K562 (cell line): ENCODE results near the gene ALKBH4. TPM values are rescaled to one million over a fixed set of nuclear protein-coding genes. Genes with fewer than 3 reads are reported as not detected.

Source experiments
- GATAD2A ChIP-seq: fragments of 450-650 bp; IDR thresholded peaks from 2 replicates; pipeline ENCODE4 v1.6.1; 2017
- JUN ChIP-seq, 2 experiments: sonication (generic) in 1 of 2; formaldehyde crosslinking in 1 of 2; IDR thresholded peaks; 2 replicates each; pipeline versions ENCODE4 v1.6.1 to v1.8.0; 2012 to 2022; ENCODE audit warnings: borderline replicate concordance in 2 of 2, mild to moderate bottlenecking in 2 of 2, improper control_type of control experiment in 1 of 2, low read depth in 1 of 2, low read length in 1 of 2, missing genetic modification reagents in 1 of 2
- KLF1 ChIP-seq: fragments of 450-650 bp; IDR thresholded peaks from 2 replicates; pipeline ENCODE4 v1.6.1; 2016; ENCODE audit warnings: missing genetic modification characterization, missing compliant biosample characterization
- polyA plus RNA-seq, 8 experiments: library from polyadenylated mRNA; depleted of rRNA in 4 of 8; stranded (reverse) in 5 of 8; unstranded in 3 of 8; fragments of >200 nt; fragmentation: Nextera tagmentation in 2 of 8; fragmentation: Illumina TruSeq in 1 of 8; extraction: Ambion mirVana in 2 of 8; extraction: Trizol in 1 of 8; gene quantifications; 2 replicates each; pipeline versions ENCODE4 v1.2.1 to v1.2.3, GENCODE V29; 2011 to 2014; ENCODE audit warnings: inconsistent platforms in 1 of 8, missing spikeins in 1 of 8
- total RNA-seq, 7 experiments: library from RNA; depleted of rRNA in 6 of 7; stranded (reverse); fragments of >200 nt in 6 of 7; fragmentation: Illumina TruSeq in 2 of 7; extraction: Trizol in 2 of 7; gene quantifications; 2 replicates each; pipeline versions ENCODE4 v1.2.1 to v1.2.3, GENCODE V29; 2011 to 2021; ENCODE audit warnings: low replicate concordance in 1 of 7
- TF ChIP-seq, protein P1 (sequence below), 2 experiments: fragments of 150-350 bp in 1 of 2; IDR thresholded peaks; 2 replicates each; pipeline ENCODE4 v1.6.1; 2012 to 2016; ENCODE audit warnings: low read depth in 2 of 2, low read length in 2 of 2, mild to moderate bottlenecking in 1 of 2, moderate library complexity in 1 of 2
- TF ChIP-seq, protein P2 (sequence below), 3 experiments: IDR thresholded peaks in 2 of 3; conservative IDR thresholded peaks in 1 of 3; 2 replicates each; pipeline ENCODE4 v1.5.1; 2011 to 2012; ENCODE audit warnings: low read length in 3 of 3, mild to moderate bottlenecking in 3 of 3, control low read depth in 2 of 3, improper control_type of control experiment in 1 of 3, inconsistent platforms in 1 of 3, low read depth in 1 of 3, mixed read lengths in 1 of 3, moderate library complexity in 1 of 3; ENCODE audit not compliant: insufficient read depth in 2 of 3
- TF ChIP-seq, protein P3 (sequence below): fragments of 250-450 bp; sonication (Bioruptor Pico); IDR thresholded peaks from 2 replicates; pipeline ENCODE4 v1.4.0; 2020
- TF ChIP-seq, protein P4 (sequence below): sonication (generic); formaldehyde crosslinking; IDR thresholded peaks from 2 replicates; pipeline ENCODE4 v1.5.0; 2020; ENCODE audit warnings: missing genetic modification reagents
- TF ChIP-seq, protein P5 (sequence below): fragments of 450-650 bp; IDR thresholded peaks from 2 replicates; pipeline ENCODE4 v1.6.1; 2016; ENCODE audit warnings: mild to moderate bottlenecking
- TF ChIP-seq, protein P6 (sequence below): fragments of 250-450 bp; sonication (Bioruptor Pico); IDR thresholded peaks from 2 replicates; pipeline ENCODE4 v1.4.0; 2020; ENCODE audit warnings: mild to moderate bottlenecking, moderate library complexity

ALKBH4 gene
- total and polyA plus RNA-seq, 9 of the 15 experiments (the other 6 are each of a cell fraction or from before 2014, with no cell fraction given): 4.6 to 21.4 (median 11.8) TPM

DNA sequence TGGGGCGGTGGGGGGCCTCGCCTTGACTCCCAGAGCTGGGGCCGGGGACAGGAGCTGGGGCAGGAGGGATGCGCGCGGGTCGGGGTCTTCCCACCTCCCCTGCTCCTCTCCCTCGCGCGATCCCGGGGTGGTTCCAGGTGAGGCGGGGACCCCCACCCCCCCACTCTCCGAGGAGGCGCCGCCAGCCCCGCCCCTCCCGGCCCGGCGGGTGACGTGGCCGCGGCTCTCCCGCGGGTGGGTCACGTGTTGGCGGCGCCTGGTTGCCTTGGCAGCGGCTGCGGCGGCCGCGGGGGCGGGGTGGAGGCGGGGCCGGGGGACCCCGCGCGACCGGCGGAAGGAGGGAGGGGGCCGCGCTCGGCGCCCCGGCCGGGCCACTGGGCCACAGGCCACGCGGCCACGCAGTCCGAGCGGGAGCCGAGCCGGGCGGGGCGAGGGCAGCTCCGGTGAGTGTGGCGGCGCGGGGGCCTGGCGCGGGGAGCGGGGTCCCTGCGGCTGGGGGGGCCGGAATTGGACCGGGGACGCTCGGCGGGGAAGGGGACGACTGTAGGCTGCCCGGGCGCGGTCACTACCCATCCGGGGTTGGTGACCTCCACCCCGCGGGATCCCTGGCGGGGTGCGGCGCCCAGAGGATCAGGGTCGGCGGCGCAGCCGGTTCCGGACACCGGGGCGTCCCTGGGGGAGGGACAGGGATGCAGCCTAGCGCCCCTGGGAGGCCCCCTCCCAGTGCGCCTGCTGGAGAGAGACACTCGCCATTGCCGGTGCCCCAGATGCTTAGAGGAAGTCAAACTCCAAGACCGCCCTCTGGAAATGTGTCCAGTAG lies 31.2 kb downstream of the ALKBH4 start, which contains the start of gene ORAI2 (continued):
- TF ChIP-seq, protein P1, sequence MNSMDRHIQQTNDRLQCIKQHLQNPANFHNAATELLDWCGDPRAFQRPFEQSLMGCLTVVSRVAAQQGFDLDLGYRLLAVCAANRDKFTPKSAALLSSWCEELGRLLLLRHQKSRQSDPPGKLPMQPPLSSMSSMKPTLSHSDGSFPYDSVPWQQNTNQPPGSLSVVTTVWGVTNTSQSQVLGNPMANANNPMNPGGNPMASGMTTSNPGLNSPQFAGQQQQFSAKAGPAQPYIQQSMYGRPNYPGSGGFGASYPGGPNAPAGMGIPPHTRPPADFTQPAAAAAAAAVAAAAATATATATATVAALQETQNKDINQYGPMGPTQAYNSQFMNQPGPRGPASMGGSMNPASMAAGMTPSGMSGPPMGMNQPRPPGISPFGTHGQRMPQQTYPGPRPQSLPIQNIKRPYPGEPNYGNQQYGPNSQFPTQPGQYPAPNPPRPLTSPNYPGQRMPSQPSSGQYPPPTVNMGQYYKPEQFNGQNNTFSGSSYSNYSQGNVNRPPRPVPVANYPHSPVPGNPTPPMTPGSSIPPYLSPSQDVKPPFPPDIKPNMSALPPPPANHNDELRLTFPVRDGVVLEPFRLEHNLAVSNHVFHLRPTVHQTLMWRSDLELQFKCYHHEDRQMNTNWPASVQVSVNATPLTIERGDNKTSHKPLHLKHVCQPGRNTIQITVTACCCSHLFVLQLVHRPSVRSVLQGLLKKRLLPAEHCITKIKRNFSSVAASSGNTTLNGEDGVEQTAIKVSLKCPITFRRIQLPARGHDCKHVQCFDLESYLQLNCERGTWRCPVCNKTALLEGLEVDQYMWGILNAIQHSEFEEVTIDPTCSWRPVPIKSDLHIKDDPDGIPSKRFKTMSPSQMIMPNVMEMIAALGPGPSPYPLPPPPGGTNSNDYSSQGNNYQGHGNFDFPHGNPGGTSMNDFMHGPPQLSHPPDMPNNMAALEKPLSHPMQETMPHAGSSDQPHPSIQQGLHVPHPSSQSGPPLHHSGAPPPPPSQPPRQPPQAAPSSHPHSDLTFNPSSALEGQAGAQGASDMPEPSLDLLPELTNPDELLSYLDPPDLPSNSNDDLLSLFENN (IDR thresholded peaks at IDR 0.05; ENCODE audit: low read depth in 2 of 2, low read length in 2 of 2): no peak
- TF ChIP-seq, protein P2, sequence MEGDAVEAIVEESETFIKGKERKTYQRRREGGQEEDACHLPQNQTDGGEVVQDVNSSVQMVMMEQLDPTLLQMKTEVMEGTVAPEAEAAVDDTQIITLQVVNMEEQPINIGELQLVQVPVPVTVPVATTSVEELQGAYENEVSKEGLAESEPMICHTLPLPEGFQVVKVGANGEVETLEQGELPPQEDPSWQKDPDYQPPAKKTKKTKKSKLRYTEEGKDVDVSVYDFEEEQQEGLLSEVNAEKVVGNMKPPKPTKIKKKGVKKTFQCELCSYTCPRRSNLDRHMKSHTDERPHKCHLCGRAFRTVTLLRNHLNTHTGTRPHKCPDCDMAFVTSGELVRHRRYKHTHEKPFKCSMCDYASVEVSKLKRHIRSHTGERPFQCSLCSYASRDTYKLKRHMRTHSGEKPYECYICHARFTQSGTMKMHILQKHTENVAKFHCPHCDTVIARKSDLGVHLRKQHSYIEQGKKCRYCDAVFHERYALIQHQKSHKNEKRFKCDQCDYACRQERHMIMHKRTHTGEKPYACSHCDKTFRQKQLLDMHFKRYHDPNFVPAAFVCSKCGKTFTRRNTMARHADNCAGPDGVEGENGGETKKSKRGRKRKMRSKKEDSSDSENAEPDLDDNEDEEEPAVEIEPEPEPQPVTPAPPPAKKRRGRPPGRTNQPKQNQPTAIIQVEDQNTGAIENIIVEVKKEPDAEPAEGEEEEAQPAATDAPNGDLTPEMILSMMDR (IDR thresholded peaks at IDR 0.05 in 2 of 3, conservative IDR thresholded peaks at IDR 0.05 in 1 of 3; ENCODE audit: insufficient read depth in 2 of 3, low read depth in 1 of 3, low read length in 3 of 3): 0 out of 6 replicates have a peak, but pooled peaks of 1 of the 3 experiments have one; percentile 11
- TF ChIP-seq, protein P3, sequence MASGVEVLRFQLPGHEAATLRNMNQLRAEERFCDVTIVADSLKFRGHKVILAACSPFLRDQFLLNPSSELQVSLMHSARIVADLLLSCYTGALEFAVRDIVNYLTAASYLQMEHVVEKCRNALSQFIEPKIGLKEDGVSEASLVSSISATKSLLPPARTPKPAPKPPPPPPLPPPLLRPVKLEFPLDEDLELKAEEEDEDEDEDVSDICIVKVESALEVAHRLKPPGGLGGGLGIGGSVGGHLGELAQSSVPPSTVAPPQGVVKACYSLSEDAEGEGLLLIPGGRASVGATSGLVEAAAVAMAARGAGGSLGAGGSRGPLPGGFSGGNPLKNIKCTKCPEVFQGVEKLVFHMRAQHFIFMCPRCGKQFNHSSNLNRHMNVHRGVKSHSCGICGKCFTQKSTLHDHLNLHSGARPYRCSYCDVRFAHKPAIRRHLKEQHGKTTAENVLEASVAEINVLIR: no peak
- TF ChIP-seq GATAD2A: 0 out of 2 replicates have a peak, but pooled peaks have one; percentile 30
- TF ChIP-seq, protein P4, sequence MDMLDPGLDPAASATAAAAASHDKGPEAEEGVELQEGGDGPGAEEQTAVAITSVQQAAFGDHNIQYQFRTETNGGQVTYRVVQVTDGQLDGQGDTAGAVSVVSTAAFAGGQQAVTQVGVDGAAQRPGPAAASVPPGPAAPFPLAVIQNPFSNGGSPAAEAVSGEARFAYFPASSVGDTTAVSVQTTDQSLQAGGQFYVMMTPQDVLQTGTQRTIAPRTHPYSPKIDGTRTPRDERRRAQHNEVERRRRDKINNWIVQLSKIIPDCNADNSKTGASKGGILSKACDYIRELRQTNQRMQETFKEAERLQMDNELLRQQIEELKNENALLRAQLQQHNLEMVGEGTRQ: peak; percentile 92
- TF ChIP-seq, protein P5, sequence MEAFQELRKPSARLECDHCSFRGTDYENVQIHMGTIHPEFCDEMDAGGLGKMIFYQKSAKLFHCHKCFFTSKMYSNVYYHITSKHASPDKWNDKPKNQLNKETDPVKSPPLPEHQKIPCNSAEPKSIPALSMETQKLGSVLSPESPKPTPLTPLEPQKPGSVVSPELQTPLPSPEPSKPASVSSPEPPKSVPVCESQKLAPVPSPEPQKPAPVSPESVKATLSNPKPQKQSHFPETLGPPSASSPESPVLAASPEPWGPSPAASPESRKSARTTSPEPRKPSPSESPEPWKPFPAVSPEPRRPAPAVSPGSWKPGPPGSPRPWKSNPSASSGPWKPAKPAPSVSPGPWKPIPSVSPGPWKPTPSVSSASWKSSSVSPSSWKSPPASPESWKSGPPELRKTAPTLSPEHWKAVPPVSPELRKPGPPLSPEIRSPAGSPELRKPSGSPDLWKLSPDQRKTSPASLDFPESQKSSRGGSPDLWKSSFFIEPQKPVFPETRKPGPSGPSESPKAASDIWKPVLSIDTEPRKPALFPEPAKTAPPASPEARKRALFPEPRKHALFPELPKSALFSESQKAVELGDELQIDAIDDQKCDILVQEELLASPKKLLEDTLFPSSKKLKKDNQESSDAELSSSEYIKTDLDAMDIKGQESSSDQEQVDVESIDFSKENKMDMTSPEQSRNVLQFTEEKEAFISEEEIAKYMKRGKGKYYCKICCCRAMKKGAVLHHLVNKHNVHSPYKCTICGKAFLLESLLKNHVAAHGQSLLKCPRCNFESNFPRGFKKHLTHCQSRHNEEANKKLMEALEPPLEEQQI: no peak
- TF ChIP-seq, protein P6, sequence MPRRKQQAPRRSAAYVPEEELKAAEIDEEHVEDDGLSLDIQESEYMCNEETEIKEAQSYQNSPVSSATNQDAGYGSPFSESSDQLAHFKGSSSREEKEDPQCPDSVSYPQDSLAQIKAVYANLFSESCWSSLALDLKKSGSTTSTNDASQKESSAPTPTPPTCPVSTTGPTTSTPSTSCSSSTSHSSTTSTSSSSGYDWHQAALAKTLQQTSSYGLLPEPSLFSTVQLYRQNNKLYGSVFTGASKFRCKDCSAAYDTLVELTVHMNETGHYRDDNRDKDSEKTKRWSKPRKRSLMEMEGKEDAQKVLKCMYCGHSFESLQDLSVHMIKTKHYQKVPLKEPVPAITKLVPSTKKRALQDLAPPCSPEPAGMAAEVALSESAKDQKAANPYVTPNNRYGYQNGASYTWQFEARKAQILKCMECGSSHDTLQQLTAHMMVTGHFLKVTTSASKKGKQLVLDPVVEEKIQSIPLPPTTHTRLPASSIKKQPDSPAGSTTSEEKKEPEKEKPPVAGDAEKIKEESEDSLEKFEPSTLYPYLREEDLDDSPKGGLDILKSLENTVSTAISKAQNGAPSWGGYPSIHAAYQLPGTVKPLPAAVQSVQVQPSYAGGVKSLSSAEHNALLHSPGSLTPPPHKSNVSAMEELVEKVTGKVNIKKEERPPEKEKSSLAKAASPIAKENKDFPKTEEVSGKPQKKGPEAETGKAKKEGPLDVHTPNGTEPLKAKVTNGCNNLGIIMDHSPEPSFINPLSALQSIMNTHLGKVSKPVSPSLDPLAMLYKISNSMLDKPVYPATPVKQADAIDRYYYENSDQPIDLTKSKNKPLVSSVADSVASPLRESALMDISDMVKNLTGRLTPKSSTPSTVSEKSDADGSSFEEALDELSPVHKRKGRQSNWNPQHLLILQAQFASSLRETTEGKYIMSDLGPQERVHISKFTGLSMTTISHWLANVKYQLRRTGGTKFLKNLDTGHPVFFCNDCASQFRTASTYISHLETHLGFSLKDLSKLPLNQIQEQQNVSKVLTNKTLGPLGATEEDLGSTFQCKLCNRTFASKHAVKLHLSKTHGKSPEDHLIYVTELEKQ (CRISPR knock-in tag): no peak
- TF ChIP-seq JUN (IDR thresholded peaks at IDR 0.05; ENCODE audit: borderline replicate concordance, low read depth, low read length): peak; percentile 55; the same call in 1 of the 2 replicates
- no peak for TF ChIP-seq JUN (CRISPR knock-in tag; IDR thresholded peaks at IDR 0.05; ENCODE audit: borderline replicate concordance)
- TF ChIP-seq KLF1 (tag): no peak
